ENCODE measurements around the gene RABGAP1L.

The RABGAP1L gene

DNA sequence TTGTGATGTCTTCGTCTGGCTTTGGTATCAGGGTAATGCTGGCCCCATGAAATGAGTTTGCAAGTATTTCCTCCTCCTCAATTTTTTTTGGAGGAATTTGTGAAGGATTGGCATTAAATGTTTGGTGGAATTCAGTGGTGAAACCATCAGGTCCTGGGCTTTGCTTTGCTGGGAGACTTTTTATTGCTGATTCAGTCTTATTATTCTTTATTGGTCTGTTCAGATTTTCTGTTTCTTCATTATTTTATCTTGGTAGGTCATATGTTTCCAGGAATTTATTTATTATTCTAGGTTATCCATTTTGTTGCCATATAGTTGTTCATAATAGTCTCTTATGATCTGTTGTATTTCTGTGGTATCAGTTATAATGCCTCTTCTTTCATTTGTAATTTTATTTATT, 126.7 kb downstream of the RABGAP1L start:
- peaks cover 71% of the 10 kb centered on the region for H3K79me2 ChIP-seq (ENCODE audit: insufficient read depth, low read length)
- H3K9ac ChIP-seq (ENCODE audit: low read length) = no peak overlapping the region
- H3K27me3 ChIP-seq (ENCODE audit: low read length) = no peaks in the 10 kb centered on the region
- H3F3A ChIP-seq (ENCODE audit: insufficient read depth) = peaks cover 6% of the 10 kb centered on the region; the same call in 1 of the 2 replicates
- H3K9me3 ChIP-seq (ENCODE audit: insufficient read depth, low read length) = peaks cover 3% of the 10 kb centered on the region; the same call in 1 of the 2 replicates
- peaks cover 87% of the 10 kb centered on the region for H3K36me3 ChIP-seq (ENCODE audit: low read length)
- no peaks in the 10 kb centered on the region for H3K9me2 ChIP-seq (replicated peaks; ENCODE audit: insufficient read depth, low read length)
- peak overlapping the region; percentile 17; the same call in 1 of the 2 replicates for H3K27ac ChIP-seq (ENCODE audit: low read depth, low read length)
- H4K20me1 ChIP-seq (ENCODE audit: low read depth, low read length) = no peaks in the 10 kb centered on the region
- H3K4me2 ChIP-seq (ENCODE audit: low read depth, low read length, poor library complexity, severe bottlenecking) = peak overlapping the region; percentile 13
- no peak for TF ChIP-seq EZH2phosphoT487 (conservative IDR thresholded peaks at IDR 0.05; ENCODE audit: low read length)
- TF ChIP-seq, protein P1, sequence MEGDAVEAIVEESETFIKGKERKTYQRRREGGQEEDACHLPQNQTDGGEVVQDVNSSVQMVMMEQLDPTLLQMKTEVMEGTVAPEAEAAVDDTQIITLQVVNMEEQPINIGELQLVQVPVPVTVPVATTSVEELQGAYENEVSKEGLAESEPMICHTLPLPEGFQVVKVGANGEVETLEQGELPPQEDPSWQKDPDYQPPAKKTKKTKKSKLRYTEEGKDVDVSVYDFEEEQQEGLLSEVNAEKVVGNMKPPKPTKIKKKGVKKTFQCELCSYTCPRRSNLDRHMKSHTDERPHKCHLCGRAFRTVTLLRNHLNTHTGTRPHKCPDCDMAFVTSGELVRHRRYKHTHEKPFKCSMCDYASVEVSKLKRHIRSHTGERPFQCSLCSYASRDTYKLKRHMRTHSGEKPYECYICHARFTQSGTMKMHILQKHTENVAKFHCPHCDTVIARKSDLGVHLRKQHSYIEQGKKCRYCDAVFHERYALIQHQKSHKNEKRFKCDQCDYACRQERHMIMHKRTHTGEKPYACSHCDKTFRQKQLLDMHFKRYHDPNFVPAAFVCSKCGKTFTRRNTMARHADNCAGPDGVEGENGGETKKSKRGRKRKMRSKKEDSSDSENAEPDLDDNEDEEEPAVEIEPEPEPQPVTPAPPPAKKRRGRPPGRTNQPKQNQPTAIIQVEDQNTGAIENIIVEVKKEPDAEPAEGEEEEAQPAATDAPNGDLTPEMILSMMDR (IDR thresholded peaks at IDR 0.05; ENCODE audit: insufficient read depth, low read length, poor library complexity, severe bottlenecking) = no peak
- H3K4me3 ChIP-seq (ENCODE audit: insufficient read depth, low read length, poor library complexity, severe bottlenecking) = no peak overlapping the region
- no peak overlapping the region for H2AFZ ChIP-seq (ENCODE audit: low read depth, low read length, severe bottlenecking)

DNA sequence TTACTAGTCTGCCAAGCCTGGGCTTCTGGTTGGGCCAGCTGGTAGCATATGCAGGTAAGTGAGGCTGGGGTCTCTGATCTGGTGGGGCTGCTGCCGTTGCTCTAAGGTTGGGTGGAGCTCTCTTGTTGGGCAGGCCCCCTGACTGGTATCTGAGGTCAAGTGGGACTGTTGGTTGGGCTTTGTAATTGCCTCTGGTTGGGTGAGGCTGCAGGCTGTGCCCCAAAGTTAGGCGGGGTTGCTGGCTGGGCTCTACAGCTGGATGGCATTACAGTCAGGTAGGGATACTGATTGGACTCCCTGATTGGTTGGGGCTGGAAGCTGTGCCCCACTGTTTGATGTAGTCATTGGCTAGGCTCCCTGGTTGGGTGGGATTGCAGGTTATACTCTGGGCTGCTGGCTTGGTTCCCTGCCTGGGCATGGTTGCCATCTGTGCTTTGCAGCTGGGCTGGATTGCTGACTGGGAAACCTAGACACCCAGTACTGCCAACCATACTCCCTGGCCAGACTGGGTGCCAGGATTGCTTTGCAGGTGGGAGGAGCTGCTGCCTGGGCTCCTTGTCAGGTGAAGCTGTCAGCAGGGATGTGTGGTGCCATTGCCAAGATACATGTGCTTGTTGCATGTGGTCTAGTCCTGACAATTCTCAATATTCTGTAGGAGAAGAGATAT, 130.5 kb downstream of the RABGAP1L start:
- Histone ChIP-seq H3K27ac (ENCODE audit: low read depth, low read length) (no peak overlapping the region), H3K79me2 (ENCODE audit: insufficient read depth, low read length) (peaks cover 69% of the 10 kb centered on the region), H3K9me3 (ENCODE audit: insufficient read depth, low read length) (peaks cover 3% of the 10 kb centered on the region; the same call in 1 of the 2 replicates), H3K9me2 (replicated peaks; ENCODE audit: insufficient read depth, low read length) (no peaks in the 10 kb centered on the region), H3K9ac (ENCODE audit: low read length) (no peak overlapping the region), H3K4me2 (ENCODE audit: low read depth, low read length, poor library complexity, severe bottlenecking) (no peak overlapping the region), H3K27me3 (ENCODE audit: low read length) (no peaks in the 10 kb centered on the region), H4K20me1 (ENCODE audit: low read depth, low read length) (no peaks in the 10 kb centered on the region), H2AFZ (ENCODE audit: low read depth, low read length, severe bottlenecking) (no peak overlapping the region), H3K4me3 (ENCODE audit: insufficient read depth, low read length, poor library complexity, severe bottlenecking) (no peak overlapping the region), H3F3A (ENCODE audit: insufficient read depth) (no peaks in the 10 kb centered on the region), H3K36me3 (ENCODE audit: low read length) (peaks cover 77% of the 10 kb centered on the region)
- TF ChIP-seq, protein P1 (IDR thresholded peaks at IDR 0.05; ENCODE audit: insufficient read depth, low read length, poor library complexity, severe bottlenecking) = no peak
- no peak for TF ChIP-seq EZH2phosphoT487 (conservative IDR thresholded peaks at IDR 0.05; ENCODE audit: low read length)

DNA sequence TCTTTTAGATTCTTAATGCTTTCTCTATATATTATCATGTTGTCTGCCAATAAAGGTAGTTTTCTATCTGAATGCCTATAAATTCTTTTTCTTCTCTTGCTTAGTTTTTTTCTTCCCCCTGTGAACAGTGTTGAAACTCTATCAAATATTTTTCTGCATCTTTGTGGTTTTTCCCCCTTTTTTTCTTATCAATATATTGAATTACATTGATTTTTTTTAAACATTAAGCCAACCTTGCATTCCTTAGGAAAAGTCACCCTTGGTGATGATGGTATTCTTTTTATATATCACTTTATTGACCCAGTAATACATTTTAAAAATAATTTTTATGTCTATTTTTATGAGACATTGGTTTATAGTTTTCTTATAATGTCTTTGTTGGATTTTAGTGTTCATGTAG, 131.7 kb downstream of the RABGAP1L start:
- Histone ChIP-seq H3K36me3 (ENCODE audit: low read length) (peaks cover 72% of the 10 kb centered on the region), H4K20me1 (ENCODE audit: low read depth, low read length) (no peaks in the 10 kb centered on the region), H3K9me3 (ENCODE audit: insufficient read depth, low read length) (peaks cover 3% of the 10 kb centered on the region; the same call in 1 of the 2 replicates), H3F3A (ENCODE audit: insufficient read depth) (no peaks in the 10 kb centered on the region), H3K79me2 (ENCODE audit: insufficient read depth, low read length) (peaks cover 65% of the 10 kb centered on the region), H2AFZ (ENCODE audit: low read depth, low read length, severe bottlenecking) (no peak overlapping the region), H3K4me2 (ENCODE audit: low read depth, low read length, poor library complexity, severe bottlenecking) (no peak overlapping the region), H3K9me2 (replicated peaks; ENCODE audit: insufficient read depth, low read length) (no peaks in the 10 kb centered on the region), H3K4me3 (ENCODE audit: insufficient read depth, low read length, poor library complexity, severe bottlenecking) (no peak overlapping the region), H3K27me3 (ENCODE audit: low read length) (no peaks in the 10 kb centered on the region), H3K27ac (ENCODE audit: low read depth, low read length) (no peak overlapping the region), H3K9ac (ENCODE audit: low read length) (no peak overlapping the region)
- TF ChIP-seq, protein P1 (IDR thresholded peaks at IDR 0.05; ENCODE audit: insufficient read depth, low read length, poor library complexity, severe bottlenecking) = no peak
- no peak for TF ChIP-seq EZH2phosphoT487 (conservative IDR thresholded peaks at IDR 0.05; ENCODE audit: low read length)
